ENCODE results near the gene GARIN1A.
"Not testable (repeated sequence)": the region's sequence is repeated elsewhere in the genome, so short reads cannot be mapped to it uniquely, and the experiment has no call there.

Gene GARIN1A

GRCh38 chr7:128671992-128672391 is at the start of gene GARIN1A:
TSS of gene GARIN1A (plus strand) at chr7:128672292. CDS start at chr7:128672398, 106 bp downstream.
- DNase-seq (ENCODE audit: low spot score): no peak

- DNase-seq (ENCODE audit: low spot score): not testable (repeated sequence)
Observed at GRCh38 chr7:128627124-128627523, 45.0 kb upstream of the GARIN1A start.

- not testable (repeated sequence) for DNase-seq (ENCODE audit: low spot score)
Observed at GRCh38 chr7:128633915-128634314, 38.2 kb upstream of the GARIN1A start.

GRCh38 chr7:128645206-128645605 is 26.9 kb upstream of the GARIN1A start:
- DNase-seq (ENCODE audit: low spot score): not testable (repeated sequence)

- not testable (repeated sequence) for DNase-seq (ENCODE audit: low spot score)
Observed at GRCh38 chr7:128645844-128646243, 26.2 kb upstream of the GARIN1A start.

GRCh38 chr7:128646877-128647276 is 25.2 kb upstream of the GARIN1A start:
- not testable (repeated sequence) for DNase-seq (ENCODE audit: low spot score)

GRCh38 chr7:128651096-128651495 is 21.0 kb upstream of the GARIN1A start:
- not testable (repeated sequence) for DNase-seq (ENCODE audit: low spot score)

- DNase-seq (ENCODE audit: low spot score): not testable (repeated sequence)
Observed at GRCh38 chr7:128652606-128653005, 19.5 kb upstream of the GARIN1A start.

- DNase-seq (ENCODE audit: low spot score): not testable (repeated sequence)
Observed at GRCh38 chr7:128653197-128653596, 18.9 kb upstream of the GARIN1A start.

GRCh38 chr7:128654080-128654479 is 18.0 kb upstream of the GARIN1A start:
- DNase-seq (ENCODE audit: low spot score): not testable (repeated sequence)

GRCh38 chr7:128654501-128654900 is 17.6 kb upstream of the GARIN1A start:
- not testable (repeated sequence) for DNase-seq (ENCODE audit: low spot score)

- DNase-seq (ENCODE audit: low spot score): not testable (repeated sequence)
Observed at GRCh38 chr7:128658428-128658827, 13.7 kb upstream of the GARIN1A start.

GRCh38 chr7:128660596-128660995 is 11.5 kb upstream of the GARIN1A start:
- no peak for DNase-seq (ENCODE audit: low spot score)

GRCh38 chr7:128661446-128661845 is 10.6 kb upstream of the GARIN1A start:
- DNase-seq (ENCODE audit: low spot score): no peak

GRCh38 chr7:128662091-128662490 is 10.0 kb upstream of the GARIN1A start:
- DNase-seq (ENCODE audit: low spot score): no peak

GRCh38 chr7:128663223-128663622 is 8.9 kb upstream of the GARIN1A start:
- DNase-seq (ENCODE audit: low spot score): not testable (repeated sequence)

GRCh38 chr7:128665057-128665456 is 7.0 kb upstream of the GARIN1A start:
- no peak for DNase-seq (ENCODE audit: low spot score)

GRCh38 chr7:128666200-128666599 is 5.9 kb upstream of the GARIN1A start:
- no peak for DNase-seq (ENCODE audit: low spot score)

GRCh38 chr7:128672927-128673517 is 930 bp downstream of the GARIN1A start:
- DNase-seq (ENCODE audit: low spot score): peak; percentile 75

GRCh38 chr7:128673571-128673970 is 1.5 kb downstream of the GARIN1A start:
- no peak for DNase-seq (ENCODE audit: low spot score)

- DNase-seq (ENCODE audit: low spot score): no peak
Observed at GRCh38 chr7:128676665-128677064, 4.6 kb downstream of the GARIN1A start.

- no peak for DNase-seq (ENCODE audit: low spot score)
Observed at GRCh38 chr7:128679920-128680319, 7.8 kb downstream of the GARIN1A start.

GRCh38 chr7:128681794-128682537 is 9.9 kb downstream of the GARIN1A start:
- DNase-seq (ENCODE audit: low spot score): no peak

Data from D341Med (cell line).